Heart left ventricle (tissue), 16 donors: ENCODE results near the gene MYH7. TPM values are rescaled to one million over a fixed set of nuclear protein-coding genes. Genes with fewer than 3 reads are reported as not detected.

Experiments
- ATAC-seq, 4 donors: fragments of 200-7000 bp; cut with Tn5 transposase; one replicate each; pipeline ENCODE4 v1.9.1; 2020 to 2022; ENCODE audit warnings: moderate library complexity in 4 of 4, mild to moderate bottlenecking in 3 of 4, moderate number of reproducible peaks in 1 of 4
- DNase-seq, 5 donors: peaks; one replicate each; pipeline ENCODE4 v3.0.0-alpha.2; 2020
- H3K27ac ChIP-seq, 12 donors: fragments of 200-600 bp; sonication (generic) in 4 of 12; one replicate each; pipeline versions ENCODE4 v1.5.0 to v1.8.0; 2016 to 2022; ENCODE audit warnings: mild to moderate bottlenecking in 2 of 12
- H3K27me3 ChIP-seq, 9 donors: fragments of 200-600 bp; sonication (generic) in 2 of 9; one replicate each; pipeline versions ENCODE4 v1.5.1 to v1.8.0; 2016 to 2022; ENCODE audit warnings: mild to moderate bottlenecking in 3 of 9
- H3K36me3 ChIP-seq, 9 donors: fragments of 200-600 bp; sonication (generic) in 2 of 9; one replicate each; pipeline versions ENCODE4 v1.5.0 to v1.8.0; 2018 to 2022; ENCODE audit warnings: mild to moderate bottlenecking in 2 of 9
- H3K4me1 ChIP-seq, 12 donors: fragments of 200-600 bp; sonication (generic) in 4 of 12; one replicate each; pipeline versions ENCODE4 v1.5.0 to v1.8.0; 2016 to 2022; ENCODE audit warnings: mild to moderate bottlenecking in 3 of 12
- H3K4me3 ChIP-seq, 12 donors: fragments of 200-600 bp; sonication (generic) in 4 of 12; one replicate each; pipeline versions ENCODE4 v1.5.0 to v1.8.0; 2017 to 2022; ENCODE audit warnings: mild to moderate bottlenecking in 9 of 12, moderate library complexity in 4 of 12
- H3K9me3 ChIP-seq, 12 donors: fragments of 200-600 bp; sonication (generic) in 4 of 12; one replicate each; pipeline versions ENCODE4 v1.5.0 to v1.8.0; 2016 to 2022; ENCODE audit warnings: mild to moderate bottlenecking in 1 of 12
- POLR2A ChIP-seq, 2 donors: fragments of 450-650 bp; IDR thresholded peaks; one replicate each; pipeline ENCODE4 v1.6.1; 2017; ENCODE audit warnings: antibody characterized with exemption in 2 of 2, mild to moderate bottlenecking in 2 of 2, moderate library complexity in 2 of 2
- WGBS, 4 donors: extraction: QIAGEN DNeasy Blood & Tissue Kit in 2 of 4; methylation state at CpG; one replicate each; pipeline versions ENCODE4 v1.1.5 to v1.1.7; 2013 to 2018; 5-methylcytosine and 5-hydroxymethylcytosine counted together
- intact Hi-C, 10 donors: fragments of 100-400 bp; cut with DNase I; formaldehyde crosslinking; loops; one replicate each; pipeline versions ENCODE4 v1.11.1 to v1.14.2; 2022
- polyA plus RNA-seq, 2 donors: library from polyadenylated mRNA; stranded (reverse); fragments of 200-250 nt; gene quantifications; one replicate each; pipeline ENCODE4 v1.2.3, GENCODE V29; 2013
- total RNA-seq, 9 donors: library from RNA; depleted of rRNA in 2 of 9; stranded (reverse); fragments of >200 nt in 2 of 9; fragmentation: NEBNext Ultra II Directional in 3 of 9; extraction: Animal tissue kit (Norgen Biotek cat#: 25700) in 3 of 9; gene quantifications; one replicate each; pipeline versions ENCODE4 v1.1.0 to v1.2.4, GENCODE V29; 2016 to 2023
- TF ChIP-seq, protein P1 (sequence below), 12 donors: fragments of 200-600 bp; sonication (generic) in 4 of 12; IDR thresholded peaks; one replicate each; pipeline versions ENCODE4 v1.5.0 to v1.8.0; 2018 to 2022; ENCODE audit warnings: antibody characterized with exemption in 12 of 12, mild to moderate bottlenecking in 5 of 12
- donor health status: ischemic (EF 13 %, LVEDD 7.1; RV severe dilation, severe dysfunction).
- donor health status: healthy with polysubstance abuse.
- donor health status: DM: no; HTN: yes; CAD: no.
- donor health status: DM: no; HTN: no; CAD: no.
- donor health status: ischemic (EF 25% LVEDD 6.9; RV normal size, moderate dysfunction).
- donor health status: ischemic (EF 25% LVEDD 5.7; RV mildly dilated, moderate dysfunction).
- donor health status: healthy.
- donor health status: DM: yes; HTN: yes; CAD: no.
- donor health status: ischemic (EF 35%, LVEDD 5.7; RV mildly dilated, moderate dysfunction).
- donor health status: nonischemic (EF 11% LVEDD 7.7; RV severe dilation, severe dysfunction).
- donor health status: DM: yes; HTN: yes; CAD: no.
- donor health status: PGD.
- donor health status: ischemic (EF 29% LVEDD 5.4; RV normal size, mild dysfunction).
- donor health status: nonischemic (EF 23%, LVEDD 6.1; RV moderate dilation, normal function).

MYH7 gene
- total and polyA plus RNA-seq, 11 donors, result 727 to 23,825 (median 14,589) TPM

DNA sequence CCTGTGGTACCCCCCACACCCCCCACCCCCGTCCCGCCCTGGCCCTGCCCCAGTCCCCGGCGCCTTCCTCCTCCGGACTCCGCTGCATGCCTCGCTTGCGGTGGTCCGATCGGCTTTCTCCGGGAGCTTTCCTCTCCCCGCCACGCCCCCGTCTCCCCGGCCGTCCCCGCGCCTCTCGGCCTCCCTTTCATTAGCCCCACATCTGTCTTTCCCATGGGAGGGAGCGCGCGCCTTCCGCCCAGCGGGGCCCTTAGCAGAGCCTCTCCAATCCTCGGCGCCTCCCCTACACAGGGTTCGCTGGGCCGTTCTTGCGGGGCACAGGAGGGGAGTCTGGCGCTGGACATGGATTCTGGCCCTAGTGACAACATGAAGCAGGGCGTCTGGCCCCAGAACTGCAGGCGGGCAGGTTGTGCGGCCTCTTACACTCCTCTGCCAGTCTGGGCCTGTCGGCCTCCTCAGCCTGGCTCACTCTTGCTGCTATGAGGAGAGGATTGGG, 69.0 kb downstream of the MYH7 start:
- no peaks in the 10 kb centered on the region for H3K36me3 ChIP-seq
- ATAC-seq (peak; percentile 27 to 63 (median 42)), DNase-seq (peak; percentile 71 to 86 (median 76))
- intact Hi-C loops, result no loop called here
- no peaks in the 10 kb centered on the region for H3K9me3 ChIP-seq
- H3K4me3 ChIP-seq, result peak overlapping the region; percentile 33 to 69 (median 56)
- H3K4me1 ChIP-seq, result peaks cover 0 to 27% (median 6%) of the 10 kb centered on the region in 12 donors
- peak overlapping the region; percentile 35 to 96 (median 84) for H3K27ac ChIP-seq
- H3K27me3 ChIP-seq, result peaks cover 0 to 41% (median 0%) of the 10 kb centered on the region in 9 donors
- WGBS, 4 donors, result 11 to 21% (median 19%) methylated on average over 28 to 34 of the region's 34 CpGs
- TF ChIP-seq POLR2A (IDR thresholded peaks at IDR 0.05), result no peak
- TF ChIP-seq, protein P1, sequence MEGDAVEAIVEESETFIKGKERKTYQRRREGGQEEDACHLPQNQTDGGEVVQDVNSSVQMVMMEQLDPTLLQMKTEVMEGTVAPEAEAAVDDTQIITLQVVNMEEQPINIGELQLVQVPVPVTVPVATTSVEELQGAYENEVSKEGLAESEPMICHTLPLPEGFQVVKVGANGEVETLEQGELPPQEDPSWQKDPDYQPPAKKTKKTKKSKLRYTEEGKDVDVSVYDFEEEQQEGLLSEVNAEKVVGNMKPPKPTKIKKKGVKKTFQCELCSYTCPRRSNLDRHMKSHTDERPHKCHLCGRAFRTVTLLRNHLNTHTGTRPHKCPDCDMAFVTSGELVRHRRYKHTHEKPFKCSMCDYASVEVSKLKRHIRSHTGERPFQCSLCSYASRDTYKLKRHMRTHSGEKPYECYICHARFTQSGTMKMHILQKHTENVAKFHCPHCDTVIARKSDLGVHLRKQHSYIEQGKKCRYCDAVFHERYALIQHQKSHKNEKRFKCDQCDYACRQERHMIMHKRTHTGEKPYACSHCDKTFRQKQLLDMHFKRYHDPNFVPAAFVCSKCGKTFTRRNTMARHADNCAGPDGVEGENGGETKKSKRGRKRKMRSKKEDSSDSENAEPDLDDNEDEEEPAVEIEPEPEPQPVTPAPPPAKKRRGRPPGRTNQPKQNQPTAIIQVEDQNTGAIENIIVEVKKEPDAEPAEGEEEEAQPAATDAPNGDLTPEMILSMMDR (IDR thresholded peaks at IDR 0.05), result no peak

DNA sequence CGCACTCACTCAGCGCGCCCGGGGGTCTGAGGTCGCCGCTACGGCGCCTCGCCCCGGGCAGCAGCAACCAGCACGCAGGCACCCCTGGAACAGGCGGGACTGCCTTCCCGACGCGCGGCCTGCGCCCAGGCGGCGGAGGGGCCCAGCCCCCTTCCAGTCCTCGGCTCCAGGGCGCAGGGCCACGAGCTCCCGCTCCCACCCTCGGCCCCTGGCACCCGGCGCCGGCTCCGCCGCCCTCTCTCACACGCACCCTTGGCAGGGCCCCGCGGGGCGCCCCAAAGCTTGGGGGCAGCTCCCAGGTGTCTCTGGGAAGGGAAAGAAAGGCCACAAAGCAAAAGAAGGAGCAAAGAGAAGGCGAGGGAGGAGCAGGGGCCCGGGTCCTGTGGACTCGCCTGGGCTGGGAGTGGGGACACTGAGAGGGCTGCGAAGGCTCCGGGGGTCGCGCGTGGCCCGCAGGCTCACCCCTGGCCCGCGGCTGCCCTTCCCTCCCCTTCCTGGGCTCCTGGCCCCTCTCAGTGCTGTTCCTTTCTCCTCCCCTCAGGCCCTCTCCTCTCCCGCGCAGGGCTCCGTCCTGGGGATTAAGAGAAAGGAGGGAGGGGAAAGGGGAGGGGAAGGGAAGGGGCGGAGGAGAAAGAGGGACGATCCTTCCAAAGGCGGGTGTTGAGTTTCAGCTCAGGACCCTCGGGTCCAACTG, 69.6 kb downstream of the MYH7 start:
- peaks cover 0 to 27% (median 6%) of the 10 kb centered on the region in 12 donors for H3K4me1 ChIP-seq
- H3K9me3 ChIP-seq, result no peaks in the 10 kb centered on the region
- peak overlapping the region; percentile 62 to 96 (median 84) for H3K27ac ChIP-seq
- intact Hi-C loops, result no loop called here
- peak in 4 of 5 donors; percentile 53 to 73 (median 64) for DNase-seq
- ATAC-seq, result peak; percentile 45 to 75 (median 62)
- 2 to 7% (median 3%) methylated on average over 37 to 51 of the region's 51 CpGs for WGBS, 4 donors
- no peaks in the 10 kb centered on the region for H3K36me3 ChIP-seq
- peak overlapping the region; percentile 33 to 69 (median 56) for H3K4me3 ChIP-seq
- peak in 1 of 2 donors; percentile 48 for TF ChIP-seq POLR2A (IDR thresholded peaks at IDR 0.05)
- TF ChIP-seq, protein P1 (IDR thresholded peaks at IDR 0.05), result no peak
- H3K27me3 ChIP-seq, result peaks cover 0 to 41% (median 0%) of the 10 kb centered on the region in 9 donors

DNA sequence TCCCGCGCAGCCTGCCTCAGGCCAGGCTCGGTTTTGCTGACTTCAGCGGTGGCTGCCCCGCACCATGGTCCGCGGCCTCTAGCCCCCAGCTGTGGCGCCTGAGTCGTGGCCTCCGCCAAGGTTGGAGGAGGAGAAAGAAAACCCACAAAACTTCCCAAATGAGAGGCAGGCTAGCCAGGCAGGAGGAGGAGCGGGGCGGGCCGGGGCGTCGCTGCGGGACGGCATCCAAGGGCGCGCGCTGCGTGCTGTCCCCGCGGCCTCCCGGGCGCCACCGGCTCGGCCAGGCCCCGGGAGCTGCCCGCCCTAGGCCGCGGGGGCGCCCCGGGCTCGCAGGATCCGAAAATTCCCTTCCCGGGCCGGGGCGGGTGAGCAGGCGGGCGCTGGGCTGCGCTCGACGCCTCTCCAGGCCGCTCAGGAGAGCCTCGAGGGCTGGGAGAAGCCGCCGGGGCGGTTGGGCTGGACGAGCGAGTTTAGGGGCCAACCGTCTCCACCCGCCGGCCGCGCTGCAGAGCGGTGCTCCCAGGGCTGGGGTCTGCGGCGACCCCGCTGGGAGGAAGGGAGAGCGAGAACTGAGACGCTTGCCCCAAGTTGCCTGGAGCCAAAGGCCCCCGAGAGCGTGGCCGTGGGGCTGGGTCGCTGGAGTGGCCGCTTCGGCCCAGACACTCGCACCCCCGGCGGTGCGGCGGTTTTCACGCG, 70.3 kb downstream of the MYH7 start, which contains the start of gene EFS:
Gene EFS (minus strand): TSS at position 137 of the 696 bp plus-strand sequence. CDS start 147 bp downstream, outside the sequence.
- H3K4me1 ChIP-seq, result peaks cover 0 to 32% (median 6%) of the 10 kb centered on the region in 12 donors
- peak within 1 kb of the TSS; percentile 33 to 69 (median 56) for H3K4me3 ChIP-seq
- peaks cover 0 to 1% (median 0%) of the 10 kb centered on the region in 9 donors for H3K36me3 ChIP-seq
- intact Hi-C loops, result no loop called here
- WGBS, 4 donors, result 14 to 27% (median 18%) methylated on average over 16 to 74 of the region's 74 CpGs
- ATAC-seq (peak in 3 of 4 donors; percentile 43 to 57 (median 48)), DNase-seq (peak; percentile 16 to 68 (median 59))
- no peaks in the 10 kb centered on the region for H3K9me3 ChIP-seq
- peaks cover 0 to 41% (median 0%) of the 10 kb centered on the region in 9 donors for H3K27me3 ChIP-seq
- no peak for TF ChIP-seq POLR2A (IDR thresholded peaks at IDR 0.05)
- TF ChIP-seq, protein P1 (IDR thresholded peaks at IDR 0.05), result no peak
- H3K27ac ChIP-seq, result peak within 1 kb of the TSS; percentile 62 to 96 (median 84)
